Gastrocnemius medialis (tissue), 4 donors: ENCODE data around the gene UBE3C.

Experiments used
- POLR2A ChIP-seq, 2 donors: fragments of 450-650 bp; IDR thresholded peaks; one replicate each; pipeline ENCODE4 v1.6.1; 2017; ENCODE audit warnings: antibody characterized with exemption in 2 of 2, mild to moderate bottlenecking in 2 of 2, moderate library complexity in 2 of 2
- TF ChIP-seq, protein P1 (sequence below), 5 experiments: fragments of 450-650 bp in 3 of 5; fragments of 200-600 bp in 2 of 5; sonication (generic) in 2 of 5; IDR thresholded peaks in 4 of 5; conservative IDR thresholded peaks in 1 of 5; 1 replicate in 4 of 5; 2 replicates in 1 of 5; pipeline ENCODE4 v1.5.1; 2016 to 2019; ENCODE audit warnings: antibody characterized with exemption in 5 of 5, mild to moderate bottlenecking in 3 of 5, moderate library complexity in 3 of 5

DNA sequence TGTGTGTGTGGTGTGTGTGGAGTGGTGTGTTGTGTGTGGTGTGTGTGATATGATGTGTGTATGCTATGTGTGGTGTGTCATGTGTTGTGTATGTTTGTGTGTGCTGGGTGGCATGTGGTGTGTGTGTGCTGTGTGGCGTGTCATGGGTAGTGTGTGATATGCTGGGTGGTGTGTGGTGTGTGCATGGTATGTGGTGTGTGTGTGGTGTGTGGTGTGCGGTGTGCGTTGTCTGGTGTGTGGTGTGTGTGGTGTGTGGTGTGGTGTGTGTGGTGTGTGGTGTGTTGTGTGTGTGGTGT lies 160.5 kb downstream of the UBE3C start:
- TF ChIP-seq, protein P1, sequence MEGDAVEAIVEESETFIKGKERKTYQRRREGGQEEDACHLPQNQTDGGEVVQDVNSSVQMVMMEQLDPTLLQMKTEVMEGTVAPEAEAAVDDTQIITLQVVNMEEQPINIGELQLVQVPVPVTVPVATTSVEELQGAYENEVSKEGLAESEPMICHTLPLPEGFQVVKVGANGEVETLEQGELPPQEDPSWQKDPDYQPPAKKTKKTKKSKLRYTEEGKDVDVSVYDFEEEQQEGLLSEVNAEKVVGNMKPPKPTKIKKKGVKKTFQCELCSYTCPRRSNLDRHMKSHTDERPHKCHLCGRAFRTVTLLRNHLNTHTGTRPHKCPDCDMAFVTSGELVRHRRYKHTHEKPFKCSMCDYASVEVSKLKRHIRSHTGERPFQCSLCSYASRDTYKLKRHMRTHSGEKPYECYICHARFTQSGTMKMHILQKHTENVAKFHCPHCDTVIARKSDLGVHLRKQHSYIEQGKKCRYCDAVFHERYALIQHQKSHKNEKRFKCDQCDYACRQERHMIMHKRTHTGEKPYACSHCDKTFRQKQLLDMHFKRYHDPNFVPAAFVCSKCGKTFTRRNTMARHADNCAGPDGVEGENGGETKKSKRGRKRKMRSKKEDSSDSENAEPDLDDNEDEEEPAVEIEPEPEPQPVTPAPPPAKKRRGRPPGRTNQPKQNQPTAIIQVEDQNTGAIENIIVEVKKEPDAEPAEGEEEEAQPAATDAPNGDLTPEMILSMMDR (IDR thresholded peaks at IDR 0.05 in 4 of 5, conservative IDR thresholded peaks at IDR 0.05 in 1 of 5): no peak
- TF ChIP-seq POLR2A (IDR thresholded peaks at IDR 0.05): no peak
